GM19239 (cell line): ENCODE measurements around the gene SYCN.

Experiments used
- DNase-seq: peaks from one replicate; pipeline ENCODE4 v3.0.0; 2011; ENCODE audit warnings: low spot score; ENCODE audit not compliant: insufficient read length
- FAIRE-seq: peaks from 2 replicates; lab custom pipeline; 2011; peaks lifted over from hg19 to GRCh38; lab: Jason Lieb, UNC

SYCN gene

DNA sequence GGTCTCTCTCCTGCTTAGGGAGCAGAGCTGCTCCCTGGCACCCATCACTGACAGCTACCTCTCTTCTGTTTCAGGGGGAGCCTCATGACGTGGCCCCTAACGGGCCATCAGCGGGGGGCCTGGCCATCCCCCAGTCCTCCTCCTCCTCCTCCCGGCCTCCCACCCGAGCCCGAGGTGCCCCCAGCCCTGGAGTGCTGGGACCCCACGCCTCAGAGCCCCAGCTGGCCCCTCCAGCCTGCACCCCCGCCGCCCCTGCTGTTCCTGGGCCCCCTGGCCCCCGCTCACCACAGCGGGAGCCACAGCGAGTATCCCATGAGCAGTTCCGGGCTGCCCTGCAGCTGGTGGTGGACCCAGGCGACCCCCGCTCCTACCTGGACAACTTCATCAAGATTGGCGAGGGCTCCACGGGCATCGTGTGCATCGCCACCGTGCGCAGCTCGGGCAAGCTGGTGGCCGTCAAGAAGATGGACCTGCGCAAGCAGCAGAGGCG is 30.5 kb downstream of the SYCN start:
- FAIRE-seq (no peak), DNase-seq (no peak)

DNA sequence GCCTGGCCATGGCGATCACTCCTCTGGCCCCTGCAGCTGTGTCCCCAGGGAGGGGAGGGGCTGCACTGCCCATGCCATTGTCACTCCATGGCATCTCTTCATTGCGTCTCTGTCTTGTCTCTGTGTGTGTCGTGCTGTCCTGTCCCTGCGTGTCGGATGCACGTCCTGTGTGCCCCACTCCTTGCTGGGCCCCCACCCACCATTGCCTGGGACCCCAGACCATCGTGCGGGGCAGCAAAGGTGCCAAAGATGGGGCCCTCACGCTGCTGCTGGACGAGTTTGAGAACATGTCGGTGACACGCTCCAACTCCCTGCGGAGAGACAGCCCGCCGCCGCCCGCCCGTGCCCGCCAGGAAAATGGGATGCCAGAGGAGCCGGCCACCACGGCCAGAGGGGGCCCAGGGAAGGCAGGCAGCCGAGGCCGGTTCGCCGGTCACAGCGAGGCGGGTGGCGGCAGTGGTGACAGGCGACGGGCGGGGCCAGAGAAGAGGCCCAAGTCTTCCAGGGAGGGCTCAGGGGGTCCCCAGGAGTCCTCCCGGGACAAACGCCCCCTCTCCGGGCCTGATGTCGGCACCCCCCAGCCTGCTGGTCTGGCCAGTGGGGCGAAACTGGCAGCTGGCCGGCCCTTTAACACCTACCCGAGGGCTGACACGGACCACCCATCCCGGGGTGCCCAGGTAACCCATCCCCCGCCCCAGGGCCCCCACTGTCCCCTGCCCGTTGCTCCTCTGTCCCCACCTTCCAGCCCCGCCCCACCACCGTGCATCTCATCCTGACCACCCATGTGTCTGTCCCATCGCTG is 31.2 kb downstream of the SYCN start:
- no peak for FAIRE-seq
- no peak for DNase-seq

DNA sequence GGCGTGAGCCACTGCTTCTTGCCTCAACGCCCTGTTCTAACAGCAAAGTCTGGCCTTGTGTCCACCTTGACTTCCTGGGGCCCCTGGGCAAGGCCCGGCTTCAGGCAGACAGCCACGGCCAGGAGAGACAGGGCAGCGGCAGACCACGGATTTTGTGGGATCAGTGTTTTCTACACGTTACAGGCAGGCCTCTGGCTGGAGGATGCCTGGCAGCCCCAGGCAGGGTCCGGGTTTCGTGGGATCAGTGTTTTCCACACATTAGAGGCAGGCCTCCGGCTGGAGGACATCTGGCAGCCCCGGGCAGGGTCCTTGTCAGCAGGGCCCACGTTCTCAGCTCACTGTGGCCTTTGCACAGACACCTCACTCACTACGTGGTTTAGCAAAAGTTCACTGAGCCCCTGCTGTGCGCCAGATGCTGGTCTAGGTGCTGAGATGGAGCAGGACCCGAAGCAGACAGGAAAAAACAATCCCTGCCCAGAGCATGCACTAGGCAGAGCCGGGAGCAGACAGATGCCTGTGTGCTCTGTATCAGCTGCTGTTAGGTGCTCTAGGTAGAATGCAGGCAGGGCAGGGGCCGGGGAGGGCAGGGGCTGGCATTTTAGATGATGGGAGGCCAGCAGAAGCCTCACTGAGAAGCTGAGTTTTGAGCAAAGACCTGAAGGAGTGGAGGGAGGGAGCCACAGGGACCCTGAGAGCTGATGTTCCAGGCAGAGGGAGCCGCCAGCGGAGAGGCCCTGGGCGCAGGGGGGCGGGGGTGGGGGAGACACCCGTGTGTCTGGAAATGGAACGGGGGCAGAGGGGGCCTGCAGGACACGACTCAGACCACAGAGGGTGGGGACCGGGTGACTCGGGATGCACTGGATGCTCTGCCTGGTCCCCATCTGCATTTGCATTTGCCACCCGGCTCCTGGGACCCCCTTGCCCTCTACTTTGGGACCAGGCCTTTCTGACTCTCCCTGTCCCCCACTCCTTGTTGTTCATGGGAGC is 32.3 kb downstream of the SYCN start:
- DNase-seq: no peak
- FAIRE-seq: no peak

DNA sequence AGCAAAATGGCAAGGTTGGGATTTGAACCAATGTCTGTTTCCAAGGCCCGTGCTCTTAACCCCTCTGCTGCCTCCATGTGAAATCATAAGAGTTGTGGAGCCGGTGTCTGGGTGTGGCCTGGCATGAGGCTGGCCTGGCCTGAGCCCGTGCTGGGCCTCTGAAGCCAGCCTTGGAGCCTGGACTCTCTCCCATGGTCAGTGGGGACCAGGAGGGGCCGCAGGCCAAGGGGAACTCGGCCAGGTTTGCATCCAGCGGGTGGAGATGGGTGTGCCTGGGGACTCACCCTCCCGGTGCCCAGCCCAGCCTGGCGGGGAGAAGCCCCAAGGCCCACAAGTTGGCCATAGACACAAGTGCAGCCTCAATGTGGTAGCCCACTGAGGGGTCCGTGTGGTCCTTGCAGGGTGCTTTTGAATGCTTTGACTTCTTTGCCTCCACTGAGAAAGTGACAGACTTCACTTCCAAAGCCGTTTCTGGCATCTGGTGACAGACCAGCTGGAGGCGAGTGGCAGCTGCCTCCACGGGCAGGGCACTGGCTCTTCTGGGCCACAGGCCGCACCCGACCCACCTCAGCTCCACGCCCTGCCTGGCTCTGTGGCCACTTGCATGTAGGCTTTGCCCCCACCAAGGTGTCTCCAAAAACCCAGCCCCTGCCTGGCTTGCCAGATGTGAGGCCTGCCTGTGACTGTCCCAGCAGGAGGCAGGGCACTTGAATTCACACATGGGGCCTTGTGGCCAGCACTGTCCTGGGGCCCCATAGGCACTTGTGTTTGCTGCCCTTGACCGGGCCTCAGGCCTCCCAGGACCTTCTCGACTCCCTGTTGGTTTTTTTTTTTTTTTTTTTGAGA is 33.5 kb downstream of the SYCN start:
- DNase-seq: no peak
- no peak for FAIRE-seq

DNA sequence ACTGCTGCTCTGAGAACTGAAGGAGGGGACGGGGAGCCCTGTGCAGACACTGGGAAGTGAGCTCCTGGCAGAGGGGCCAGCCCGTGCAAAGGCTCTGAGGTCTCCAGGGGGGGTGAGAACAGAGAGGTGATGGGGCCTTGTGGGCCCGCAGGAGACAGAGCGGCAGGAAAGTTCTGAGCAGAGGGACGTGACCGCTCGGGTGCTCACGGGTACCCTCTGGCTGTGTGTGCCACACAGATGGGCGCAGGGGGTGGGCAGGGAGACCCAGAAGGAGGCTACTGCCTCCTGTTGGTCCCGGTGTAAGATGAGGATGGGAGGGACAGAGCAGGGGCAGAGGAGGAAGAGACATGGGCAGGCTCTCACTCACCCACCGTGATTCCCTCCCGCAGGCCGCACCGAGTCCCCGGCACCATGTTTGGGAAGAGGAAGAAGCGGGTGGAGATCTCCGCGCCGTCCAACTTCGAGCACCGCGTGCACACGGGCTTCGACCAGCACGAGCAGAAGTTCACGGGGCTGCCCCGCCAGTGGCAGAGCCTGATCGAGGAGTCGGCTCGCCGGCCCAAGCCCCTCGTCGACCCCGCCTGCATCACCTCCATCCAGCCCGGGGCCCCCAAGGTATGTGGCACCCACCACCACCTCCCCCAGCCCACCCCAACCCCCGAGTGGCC is 34.8 kb downstream of the SYCN start:
- FAIRE-seq (no peak), DNase-seq (no peak)

DNA sequence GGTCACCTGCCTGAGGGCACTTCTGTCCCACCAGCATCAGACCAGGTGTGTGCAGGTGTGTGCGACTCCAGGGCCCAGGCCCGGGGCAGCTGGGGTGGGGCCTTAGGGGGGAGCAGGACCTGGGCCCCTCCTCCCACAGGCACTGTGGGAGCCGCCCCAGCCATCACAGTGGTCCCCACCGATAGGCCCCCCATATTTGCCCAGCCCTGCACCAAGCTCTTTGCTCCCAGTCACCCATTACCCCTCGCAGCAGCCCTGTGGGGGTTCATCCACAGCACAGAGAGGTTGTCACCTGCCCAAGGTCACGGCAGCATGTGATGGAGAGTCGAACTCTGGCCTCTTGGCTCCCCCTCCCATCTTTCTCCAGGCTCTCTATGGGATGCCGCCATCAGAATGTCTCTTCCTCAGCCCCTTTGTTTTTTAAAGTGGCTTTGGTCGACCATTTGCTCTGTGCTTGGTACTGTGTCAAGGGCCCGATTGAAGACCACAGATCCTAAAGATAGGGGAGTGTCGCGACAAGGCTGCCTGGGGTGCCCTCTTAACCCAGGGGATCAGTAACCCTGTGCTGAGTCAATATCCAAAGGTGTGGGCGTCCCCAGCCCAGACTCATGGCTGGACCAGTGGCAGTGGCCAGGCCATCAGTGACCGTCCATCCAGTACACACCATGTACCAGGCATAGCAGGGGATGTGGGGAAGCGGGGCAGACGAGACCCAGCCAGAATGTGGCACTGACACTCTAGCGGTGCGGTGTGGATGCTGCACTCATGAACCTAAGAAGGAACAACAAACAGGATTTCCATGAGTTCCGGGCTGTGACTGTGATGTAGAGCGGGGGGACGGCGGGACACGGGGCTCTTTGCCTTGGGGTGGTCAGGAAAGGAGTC is 35.6 kb downstream of the SYCN start:
- DNase-seq: no peak
- FAIRE-seq: no peak

DNA sequence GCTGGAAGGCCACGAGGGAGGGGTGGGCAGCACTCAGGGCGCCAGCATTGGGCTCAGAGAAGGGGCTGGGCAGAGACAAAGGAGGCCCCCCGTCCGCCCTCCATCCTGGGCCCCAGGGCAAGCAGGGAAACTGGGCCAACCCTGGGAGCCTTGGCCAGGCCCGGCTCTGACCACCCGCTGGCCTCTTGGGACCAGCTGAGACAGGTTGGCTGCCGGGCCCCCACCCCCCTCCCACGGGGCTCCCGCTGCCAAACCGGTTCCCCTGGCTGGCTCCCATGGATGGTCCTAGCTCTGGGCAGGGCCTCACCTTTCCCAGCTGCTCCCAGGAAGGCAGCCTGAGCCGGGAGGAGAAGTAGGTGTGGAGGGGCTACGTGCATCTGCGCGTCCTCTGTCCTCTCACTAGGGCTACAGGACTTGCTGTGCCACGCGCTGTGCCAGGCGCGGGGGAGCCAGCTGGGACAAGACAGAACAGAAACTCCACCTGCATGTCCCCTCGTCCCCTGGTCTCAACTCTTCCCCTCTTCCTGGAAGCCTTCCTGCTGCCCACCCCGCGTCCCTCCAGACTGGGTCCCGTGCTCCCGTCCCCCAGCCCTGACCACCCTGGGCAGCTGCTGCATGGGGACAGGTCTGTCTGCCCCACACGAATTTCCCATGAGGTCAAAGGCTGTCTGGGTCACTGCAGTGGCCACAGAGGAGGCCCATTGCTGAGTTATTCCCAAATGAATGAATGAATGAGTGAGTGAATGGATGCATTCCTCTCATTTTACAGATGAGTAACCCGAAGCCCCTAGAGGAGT is 36.4 kb downstream of the SYCN start:
- FAIRE-seq: no peak
- DNase-seq: no peak

DNA sequence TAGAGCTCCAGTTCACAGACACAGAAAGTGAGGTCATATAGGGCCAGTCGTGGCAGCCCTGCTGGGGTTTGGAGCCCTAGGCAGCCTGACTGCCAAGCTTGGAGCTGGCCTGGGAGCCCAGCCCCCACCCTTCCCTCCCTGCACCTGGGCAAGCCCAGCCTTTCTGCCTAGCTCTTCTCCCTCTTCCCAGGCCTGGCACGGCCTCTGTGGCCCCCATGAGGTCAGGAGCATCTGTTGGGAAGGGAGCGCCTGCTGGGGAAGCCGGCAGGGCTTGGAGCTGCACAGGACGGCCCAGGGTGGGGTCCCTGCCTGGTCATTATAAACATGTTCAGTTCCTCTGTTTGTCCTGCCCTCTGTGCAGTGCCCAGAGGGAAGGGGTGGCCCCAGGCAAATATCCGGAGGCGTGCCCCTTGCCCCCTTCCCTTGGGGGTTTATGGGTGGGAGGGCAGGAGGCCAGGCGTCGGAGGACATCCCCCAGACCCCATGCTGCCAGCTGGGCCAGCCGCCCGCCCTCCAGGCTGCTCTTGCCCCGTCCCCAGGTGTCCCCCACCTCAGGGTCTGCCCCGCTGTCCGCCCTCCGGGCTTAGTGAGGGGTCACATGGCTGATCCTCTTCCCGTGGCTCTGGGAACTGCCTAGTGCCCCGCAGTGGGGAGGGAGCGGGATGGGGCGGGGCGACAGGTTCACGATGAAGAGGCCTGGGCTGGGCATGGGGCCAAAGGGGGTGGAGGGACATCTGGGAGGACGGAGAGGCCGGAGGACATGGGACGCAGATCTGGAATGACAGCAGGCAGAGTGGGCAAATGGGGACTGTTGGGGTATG is 37.3 kb downstream of the SYCN start:
- FAIRE-seq: no peak
- DNase-seq: no peak

DNA sequence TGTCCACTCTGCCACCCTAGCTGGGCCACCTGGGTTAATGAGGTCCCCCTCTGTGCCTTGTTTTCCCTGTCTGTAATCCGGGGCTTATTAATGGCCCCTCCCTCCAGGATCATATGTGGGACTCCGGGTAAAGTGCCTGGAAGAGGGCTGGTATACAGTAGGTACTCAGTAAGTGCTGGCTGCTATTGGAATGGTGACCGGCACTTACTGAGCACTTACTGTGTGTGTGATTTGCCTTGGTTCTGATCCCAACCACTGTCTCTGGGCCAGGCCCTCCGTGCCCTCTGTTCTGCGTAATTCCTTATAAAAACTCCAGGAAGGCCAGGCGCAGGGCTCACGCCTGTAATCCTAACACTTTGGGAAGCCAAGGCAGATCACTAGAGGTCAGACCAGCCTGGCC is 38.2 kb downstream of the SYCN start:
- DNase-seq (no peak), FAIRE-seq (no peak)

DNA sequence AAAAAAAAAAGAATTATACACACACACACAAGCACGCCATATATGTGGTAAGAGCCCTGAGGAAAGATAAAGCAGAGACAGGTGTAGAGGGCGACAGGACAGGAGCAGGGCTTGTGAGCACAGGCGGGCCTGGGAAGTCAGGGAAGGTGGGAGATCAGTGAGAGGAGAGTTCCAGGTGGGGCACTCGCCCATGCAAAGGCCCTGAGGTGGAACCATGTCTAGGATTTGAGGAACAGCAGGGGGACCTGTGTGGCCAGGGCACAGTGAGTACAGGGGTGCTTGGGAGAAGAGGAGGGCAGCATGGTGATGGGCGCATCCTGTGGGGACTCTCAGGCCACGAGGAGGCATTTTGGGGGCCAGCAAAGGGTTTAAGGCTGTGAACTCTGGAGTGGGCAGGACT is 39.8 kb downstream of the SYCN start:
- DNase-seq: no peak
- FAIRE-seq: no peak

DNA sequence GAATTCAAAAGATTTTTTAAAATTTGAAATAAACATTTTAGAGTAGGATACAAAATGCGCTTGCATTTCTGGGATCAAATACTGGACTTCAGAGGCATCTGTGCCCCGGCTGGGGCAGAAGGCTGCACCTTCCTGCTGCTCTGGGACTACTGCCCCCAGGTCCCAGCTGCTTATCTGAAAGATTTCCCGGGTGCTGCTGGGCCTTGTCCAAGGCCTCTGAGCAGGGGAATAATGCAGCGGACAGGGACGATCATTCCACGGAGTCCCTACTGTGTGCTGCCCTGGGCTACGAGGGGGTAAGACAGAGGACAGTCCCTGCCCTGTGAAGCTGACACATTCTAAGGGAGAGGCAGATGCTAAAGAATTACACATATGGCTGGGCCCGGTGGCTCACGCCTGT is 40.4 kb downstream of the SYCN start:
- no peak for FAIRE-seq

DNA sequence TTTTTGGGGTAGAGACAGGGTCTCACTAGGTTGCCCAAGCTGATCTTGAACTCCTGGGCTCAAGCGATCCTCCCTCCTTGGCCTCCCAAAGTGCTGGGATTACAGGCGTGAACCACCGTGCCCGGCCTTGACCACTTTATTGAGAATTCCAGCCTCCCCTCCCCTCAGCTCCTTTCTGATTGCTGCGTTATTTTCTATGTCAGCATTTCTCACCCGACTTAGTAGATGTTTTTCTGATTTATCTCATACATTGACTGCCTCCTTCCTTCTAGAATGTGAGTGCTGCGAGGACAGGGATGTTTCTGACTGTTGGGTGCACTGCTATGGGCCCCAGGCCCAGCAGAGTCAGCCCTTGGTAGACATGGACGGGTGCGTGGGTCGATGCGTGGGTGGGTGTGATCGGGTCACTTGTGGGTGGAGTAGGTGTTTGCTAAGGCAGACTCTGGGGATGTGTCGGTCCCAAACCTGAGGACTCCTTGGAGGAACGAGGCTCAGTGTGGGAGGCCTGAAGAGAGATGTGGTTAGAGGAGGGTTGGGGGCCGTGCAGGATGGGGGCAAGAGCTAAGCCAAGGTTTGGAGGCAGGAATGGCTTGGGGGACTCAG is 41.5 kb downstream of the SYCN start:
- DNase-seq (no peak), FAIRE-seq (no peak)

More for the DNA sequence above, 40.4 kb downstream of the SYCN start:
- no peak for DNase-seq

DNA sequence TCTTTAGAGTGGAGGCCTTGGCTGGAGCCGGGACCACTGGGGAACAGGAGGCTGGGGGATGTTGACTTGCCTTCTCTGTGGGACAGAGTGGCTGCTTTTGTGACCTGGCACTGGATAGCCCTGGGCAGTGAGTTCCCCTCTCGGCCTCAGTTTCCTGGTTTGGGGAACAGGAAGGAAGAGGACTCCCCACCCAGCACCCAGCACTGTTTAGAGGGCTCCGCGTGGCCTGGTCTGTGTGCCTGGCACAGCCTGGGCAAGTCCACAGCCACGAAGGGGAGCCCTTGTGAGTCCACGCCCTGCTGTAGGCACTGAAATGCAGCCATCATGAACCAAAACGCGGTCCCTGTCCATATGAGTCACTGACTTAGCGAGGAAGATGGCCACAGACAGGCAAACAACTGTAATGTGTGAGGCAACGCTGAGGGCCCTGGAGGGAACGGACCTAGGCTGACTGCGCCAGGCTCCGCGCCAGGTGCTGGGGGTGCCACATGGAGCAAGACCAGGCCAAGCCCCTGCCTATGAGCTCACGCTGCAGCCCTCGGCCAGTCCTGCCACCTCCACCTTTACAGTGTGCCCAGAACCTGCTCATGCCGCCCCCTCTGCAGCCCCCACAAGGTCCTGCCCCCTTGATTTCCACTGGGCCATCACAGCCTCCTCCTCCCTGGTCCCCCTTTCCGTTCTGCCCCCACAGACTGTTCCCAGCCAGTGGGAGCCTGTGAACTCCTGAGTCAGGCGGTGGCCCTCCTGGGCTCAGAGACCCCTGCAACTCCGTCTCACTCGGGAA is 43.0 kb downstream of the SYCN start:
- no peak for DNase-seq
- no peak for FAIRE-seq

DNA sequence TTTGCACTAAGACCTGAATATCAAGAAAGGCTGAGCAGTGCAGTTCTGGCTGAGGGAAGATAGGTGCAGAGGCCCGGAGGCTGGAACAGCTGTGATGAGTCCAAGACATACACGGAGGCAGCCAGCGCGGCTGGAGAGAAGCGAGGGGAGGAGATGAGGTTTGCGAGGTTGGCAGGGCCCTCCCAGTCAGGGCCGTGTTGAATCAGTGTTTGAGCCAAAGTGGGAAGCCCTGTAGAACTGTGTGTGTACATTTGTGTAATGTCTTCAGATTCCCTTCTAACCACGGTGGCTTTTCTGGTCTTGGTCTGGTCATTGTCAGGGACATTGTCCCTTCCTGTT is 43.6 kb downstream of the SYCN start:
- FAIRE-seq: no peak

DNA sequence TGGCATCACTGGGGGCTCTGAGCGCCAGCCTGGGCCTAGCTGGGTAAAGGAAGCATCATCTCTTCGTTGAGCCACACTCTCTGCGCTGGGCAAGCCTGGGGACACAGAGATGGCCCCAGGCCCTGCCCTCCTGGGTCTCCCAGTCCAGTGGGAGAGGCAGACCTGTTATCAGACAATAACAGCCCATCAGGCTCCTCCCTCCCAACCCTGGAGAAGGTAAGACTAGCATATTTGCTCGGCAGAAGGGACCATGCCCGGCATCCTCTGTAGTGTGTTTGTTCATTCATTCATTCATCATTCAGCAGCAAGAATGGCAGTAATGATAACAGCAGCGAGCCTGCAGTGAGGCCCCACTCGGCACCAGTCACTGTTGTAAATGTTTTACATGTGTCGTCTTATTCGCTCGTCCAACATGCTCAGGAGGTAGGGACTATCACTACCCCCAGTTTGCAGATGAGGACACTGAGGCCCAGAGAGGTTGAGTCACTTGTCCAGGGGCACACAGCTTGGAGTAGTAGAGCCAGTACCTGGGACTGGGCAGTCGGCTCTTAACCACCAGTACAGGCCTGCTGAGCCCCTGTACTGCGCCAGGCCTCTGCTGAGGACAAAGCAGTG is 45.3 kb downstream of the SYCN start:
- DNase-seq (no peak), FAIRE-seq (no peak)

More for the DNA sequence above, 43.6 kb downstream of the SYCN start:
- DNase-seq: no peak

DNA sequence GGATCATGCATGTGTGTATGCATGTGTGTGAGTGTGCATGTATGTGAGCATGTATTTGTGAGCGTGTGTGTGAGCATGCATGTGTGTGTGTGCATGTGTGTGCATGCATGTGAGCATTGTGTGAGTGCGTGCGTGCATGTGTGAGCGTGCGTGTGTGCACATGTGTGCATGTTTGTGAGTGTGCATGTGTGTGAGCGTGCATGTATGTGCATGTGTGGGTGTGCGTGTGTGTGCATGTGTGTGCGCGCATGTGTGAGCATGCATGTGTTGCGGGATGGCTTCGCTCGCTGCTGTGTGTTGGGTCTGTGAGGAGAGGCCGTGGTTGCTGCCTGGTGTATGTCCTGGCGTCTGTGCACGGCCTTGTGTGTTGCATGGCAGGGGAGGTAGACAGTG is 46.1 kb downstream of the SYCN start:
- FAIRE-seq (no peak), DNase-seq (no peak)
